HG03469 (cell line): ENCODE results near the gene CRABP1.

Source experiments
- ATAC-seq: cut with Tn5 transposase; IDR thresholded peaks from one replicate; pipeline ENCODE4 v1.9.1; 2021; ENCODE audit warnings: mild to moderate bottlenecking, moderate library complexity, moderate number of reproducible peaks; ENCODE audit not compliant: unreplicated experiment

CRABP1 gene

DNA sequence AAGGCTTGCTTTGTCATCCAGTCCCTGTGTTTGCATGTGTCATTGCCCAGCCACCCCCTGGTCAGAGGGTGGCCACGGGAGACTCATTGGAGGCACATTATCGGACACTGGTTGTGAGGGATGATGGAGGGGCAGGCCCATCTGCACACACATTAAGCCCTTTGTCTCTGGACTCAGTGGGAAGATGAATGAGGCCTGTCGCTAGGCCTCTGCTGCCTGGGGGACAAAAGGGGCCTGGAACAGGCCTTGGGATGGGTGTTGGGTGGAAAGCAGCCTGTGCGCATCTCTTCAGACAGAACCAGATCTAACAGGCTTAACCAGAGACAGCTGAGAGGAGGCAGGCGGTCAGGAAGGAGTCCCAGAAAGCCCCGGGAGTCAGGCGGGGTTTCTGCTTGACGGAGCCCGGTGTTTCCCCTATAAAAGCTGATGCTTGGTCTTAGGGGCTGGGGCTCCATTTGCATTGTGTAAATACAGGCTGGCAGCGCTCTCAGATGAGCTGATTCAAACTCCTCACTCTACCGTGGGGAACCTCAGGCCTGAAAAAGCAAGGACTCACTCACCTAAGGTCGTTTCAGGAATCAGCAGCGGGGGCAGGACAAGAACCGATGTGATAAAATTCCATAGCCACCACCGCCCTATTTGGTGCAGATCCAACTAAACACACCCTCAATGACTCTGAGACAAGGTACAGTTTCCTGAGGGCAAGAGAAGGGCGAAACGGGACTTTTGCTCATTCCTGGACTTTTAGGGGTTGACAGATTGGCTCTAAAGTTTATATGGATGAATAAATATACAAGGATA is 23.7 kb upstream of the CRABP1 start:
- ATAC-seq = no peak

GRCh38 chr15:78317145-78317836 is 22.9 kb upstream of the CRABP1 start:
- no peak for ATAC-seq

DNA sequence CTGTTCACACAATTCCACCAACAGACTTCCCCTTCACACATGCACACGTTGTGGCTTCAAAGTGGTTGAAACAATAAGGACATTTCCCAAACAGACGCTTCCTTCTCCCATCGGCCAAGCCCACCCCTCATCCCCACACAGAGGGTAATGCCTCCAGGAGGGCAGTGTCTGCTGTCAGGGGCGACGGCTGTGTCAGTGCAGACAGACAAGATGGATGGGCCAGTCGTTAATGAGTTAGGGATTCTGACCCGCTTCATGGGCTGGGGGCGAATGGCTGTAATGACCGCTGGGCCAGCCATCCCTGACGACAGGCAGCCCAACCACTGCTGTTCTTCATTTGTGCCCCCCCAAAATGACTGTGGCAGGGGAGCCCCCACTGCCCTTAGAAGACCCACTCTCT is 20.6 kb upstream of the CRABP1 start:
- ATAC-seq = no peak

DNA sequence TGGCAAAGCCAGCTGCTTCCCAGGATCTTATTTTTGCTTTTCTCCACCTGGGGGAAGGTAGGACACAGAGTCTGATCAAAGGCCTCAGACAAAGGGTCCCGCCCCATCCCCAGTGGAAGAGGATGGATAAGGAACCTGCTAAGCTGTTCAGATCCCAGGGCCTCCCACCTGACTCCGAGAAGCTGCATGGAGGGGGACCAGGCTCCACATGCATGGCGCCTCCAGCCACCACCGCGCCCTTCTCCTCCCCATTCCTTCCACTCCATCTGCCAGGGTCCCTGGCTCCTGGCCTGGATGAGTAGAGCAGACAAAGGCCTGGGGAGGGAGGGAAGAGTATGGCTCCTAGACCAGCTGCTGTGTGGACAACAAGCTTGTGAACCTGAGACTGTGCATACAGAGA is 20.0 kb upstream of the CRABP1 start:
- no peak for ATAC-seq

DNA sequence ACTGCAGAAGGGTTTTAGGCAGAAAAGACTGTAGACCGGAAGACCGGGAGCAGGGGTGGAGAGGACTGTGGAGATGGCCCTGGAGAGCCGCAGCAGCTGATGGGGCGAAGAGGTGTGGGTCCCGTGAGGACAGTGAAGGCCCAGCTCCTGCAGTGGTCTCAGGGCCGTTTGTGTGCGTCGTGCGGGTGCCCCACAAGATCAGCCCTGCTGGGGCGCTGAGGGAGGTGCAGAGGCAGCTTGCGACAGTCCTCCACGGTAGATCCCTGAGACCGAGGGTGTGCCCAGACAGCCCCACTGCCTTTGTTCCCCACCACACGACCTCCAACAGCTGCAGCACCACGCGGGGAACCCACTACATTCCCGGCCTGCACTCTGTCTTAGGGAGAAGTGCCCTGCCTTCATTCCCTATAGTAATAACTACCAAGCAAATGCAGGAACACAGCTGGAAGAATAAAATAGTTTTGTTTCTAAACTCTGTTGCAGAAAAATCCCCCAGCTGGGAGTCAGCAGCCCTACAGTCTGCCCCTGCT is 19.0 kb upstream of the CRABP1 start:
- ATAC-seq = no peak

DNA sequence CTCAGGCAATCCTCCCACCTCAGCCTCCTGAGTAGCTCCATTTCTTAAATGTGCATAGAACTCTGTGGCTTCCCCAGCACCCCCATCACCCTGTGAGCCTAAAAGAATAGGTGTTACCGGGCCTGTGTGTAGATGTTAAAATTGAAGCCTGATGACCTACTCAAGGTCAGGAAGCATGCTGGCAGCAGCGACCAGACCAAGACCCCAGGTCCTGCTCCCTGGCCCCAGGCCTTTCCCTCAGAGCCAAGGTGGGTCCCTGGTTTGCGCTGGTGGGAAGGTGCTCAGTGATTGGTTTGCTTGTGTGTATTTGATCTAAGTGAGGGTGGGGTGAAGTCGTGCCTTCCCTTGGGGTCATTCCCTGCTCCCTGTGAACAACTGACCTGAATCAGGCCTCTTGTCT is 18.4 kb upstream of the CRABP1 start:
- no peak for ATAC-seq

DNA sequence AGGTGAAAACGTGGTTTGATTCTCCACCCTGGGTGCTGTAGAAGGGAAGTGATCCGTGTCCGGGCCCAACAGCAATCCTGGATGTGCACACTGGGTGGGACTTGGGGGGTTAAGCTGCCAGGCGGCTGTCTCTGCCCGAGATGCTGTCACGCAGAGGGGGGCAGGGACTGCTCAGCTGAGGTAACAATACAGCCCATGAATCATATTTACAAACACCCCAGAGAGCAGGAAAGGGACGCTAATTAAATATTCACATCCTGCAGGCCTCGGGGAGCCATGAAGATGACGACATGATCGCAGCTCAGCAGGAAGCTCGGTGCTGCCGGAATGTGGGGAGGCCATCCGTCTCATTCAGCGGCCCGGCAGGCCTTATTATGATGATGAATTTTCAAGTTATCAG is 17.9 kb upstream of the CRABP1 start:
- no peak for ATAC-seq

- ATAC-seq = no peak
Measured at GRCh38 chr15:78322724-78323521, 17.2 kb upstream of the CRABP1 start.

GRCh38 chr15:78323693-78324092 is 16.5 kb upstream of the CRABP1 start:
- no peak for ATAC-seq

DNA sequence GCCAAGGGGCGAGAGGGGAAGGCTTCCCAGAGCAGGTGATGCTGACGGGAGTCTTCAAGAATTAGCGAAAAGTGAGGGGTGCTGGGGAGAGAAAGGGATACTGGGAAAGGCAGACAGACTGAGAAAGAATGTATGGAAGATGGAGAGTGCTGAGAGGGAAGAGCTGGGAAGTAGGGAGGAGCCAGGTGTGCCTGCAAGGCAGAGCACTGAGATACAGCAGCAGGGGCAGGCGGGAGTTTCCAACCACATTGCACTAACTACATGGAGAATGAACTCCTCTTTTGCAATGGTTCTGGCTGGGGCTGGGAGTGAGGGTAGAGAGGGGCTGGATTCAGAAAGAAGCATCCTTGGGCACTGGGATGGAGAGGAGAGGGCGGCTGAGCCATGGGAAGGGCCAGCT is 16.0 kb upstream of the CRABP1 start:
- ATAC-seq = no peak

- no peak for ATAC-seq
Measured at GRCh38 chr15:78325092-78325843, 14.9 kb upstream of the CRABP1 start.

GRCh38 chr15:78327466-78327865 is 12.7 kb upstream of the CRABP1 start:
- ATAC-seq = no peak

- ATAC-seq = no peak
Measured at GRCh38 chr15:78329625-78330024, 10.5 kb upstream of the CRABP1 start.

DNA sequence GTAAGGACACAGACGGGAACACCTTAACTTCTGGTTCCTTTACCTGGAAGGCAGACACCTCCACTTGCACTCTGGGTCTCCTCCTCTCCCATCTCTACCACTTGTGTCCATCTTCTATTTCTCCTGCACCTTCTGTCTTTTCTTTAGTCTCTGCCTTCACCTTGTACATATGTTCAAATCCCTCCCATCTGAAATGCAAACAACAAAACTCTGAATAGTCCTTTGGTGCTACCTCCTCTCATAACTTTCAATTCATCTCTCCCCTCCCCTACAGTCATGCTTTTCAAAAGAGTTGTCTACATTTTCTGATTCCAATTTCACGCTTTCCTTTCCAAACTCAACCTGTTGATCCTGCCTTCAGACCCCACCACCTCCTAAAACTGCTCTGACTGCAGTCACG is 5.3 kb upstream of the CRABP1 start:
- ATAC-seq = no peak

DNA sequence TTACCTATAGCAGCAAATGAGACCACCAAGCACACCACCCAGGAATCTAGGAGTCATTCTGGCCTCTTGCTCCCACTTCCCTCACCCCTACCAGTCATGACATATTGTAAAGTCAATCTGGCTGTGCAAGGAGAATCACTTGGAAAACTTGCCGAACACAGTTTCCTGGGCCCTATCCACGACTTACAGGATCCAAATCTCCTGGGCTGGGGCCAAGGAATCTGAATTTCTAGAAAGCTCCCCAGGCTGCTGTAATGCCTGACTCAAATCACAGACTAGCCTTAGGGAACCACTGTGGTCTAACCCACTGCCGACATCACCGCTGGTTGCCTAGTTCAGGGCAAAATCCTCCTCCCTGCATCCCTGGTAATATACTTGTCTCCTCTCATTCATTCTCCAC is 4.2 kb upstream of the CRABP1 start:
- no peak for ATAC-seq

- ATAC-seq = no peak
Measured at GRCh38 chr15:78338781-78339180, 1.4 kb upstream of the CRABP1 start.

GRCh38 chr15:78339559-78339958 is 594 bp upstream of the CRABP1 start:
- ATAC-seq = no peak

- no peak for ATAC-seq
Measured at GRCh38 chr15:78341057-78341987, 1.2 kb downstream of the CRABP1 start.

- ATAC-seq = no peak
Measured at GRCh38 chr15:78342021-78342420, 1.9 kb downstream of the CRABP1 start.
